Heart left ventricle (tissue), 13 donors: ENCODE results near the gene RASD2.

ENCODE experiments used
- POLR2A ChIP-seq, 2 donors: fragments of 450-650 bp; IDR thresholded peaks; one replicate each; pipeline ENCODE4 v1.6.1; 2017; ENCODE audit warnings: antibody characterized with exemption in 2 of 2, mild to moderate bottlenecking in 2 of 2, moderate library complexity in 2 of 2
- TF ChIP-seq, protein P1 (sequence below), 12 donors: fragments of 200-600 bp; sonication (generic) in 4 of 12; IDR thresholded peaks; one replicate each; pipeline versions ENCODE4 v1.5.0 to v1.8.0; 2018 to 2022; ENCODE audit warnings: antibody characterized with exemption in 12 of 12, mild to moderate bottlenecking in 5 of 12
- donor health status: ischemic (EF 13 %, LVEDD 7.1; RV severe dilation, severe dysfunction).
- donor health status: DM: no; HTN: yes; CAD: no.
- donor health status: DM: no; HTN: no; CAD: no.
- donor health status: ischemic (EF 25% LVEDD 6.9; RV normal size, moderate dysfunction).
- donor health status: ischemic (EF 25% LVEDD 5.7; RV mildly dilated, moderate dysfunction).
- donor health status: ischemic (EF 35%, LVEDD 5.7; RV mildly dilated, moderate dysfunction).
- donor health status: nonischemic (EF 11% LVEDD 7.7; RV severe dilation, severe dysfunction).
- donor health status: DM: yes; HTN: yes; CAD: no.
- donor health status: PGD.
- donor health status: ischemic (EF 29% LVEDD 5.4; RV normal size, mild dysfunction).
- donor health status: nonischemic (EF 23%, LVEDD 6.1; RV moderate dilation, normal function).

DNA sequence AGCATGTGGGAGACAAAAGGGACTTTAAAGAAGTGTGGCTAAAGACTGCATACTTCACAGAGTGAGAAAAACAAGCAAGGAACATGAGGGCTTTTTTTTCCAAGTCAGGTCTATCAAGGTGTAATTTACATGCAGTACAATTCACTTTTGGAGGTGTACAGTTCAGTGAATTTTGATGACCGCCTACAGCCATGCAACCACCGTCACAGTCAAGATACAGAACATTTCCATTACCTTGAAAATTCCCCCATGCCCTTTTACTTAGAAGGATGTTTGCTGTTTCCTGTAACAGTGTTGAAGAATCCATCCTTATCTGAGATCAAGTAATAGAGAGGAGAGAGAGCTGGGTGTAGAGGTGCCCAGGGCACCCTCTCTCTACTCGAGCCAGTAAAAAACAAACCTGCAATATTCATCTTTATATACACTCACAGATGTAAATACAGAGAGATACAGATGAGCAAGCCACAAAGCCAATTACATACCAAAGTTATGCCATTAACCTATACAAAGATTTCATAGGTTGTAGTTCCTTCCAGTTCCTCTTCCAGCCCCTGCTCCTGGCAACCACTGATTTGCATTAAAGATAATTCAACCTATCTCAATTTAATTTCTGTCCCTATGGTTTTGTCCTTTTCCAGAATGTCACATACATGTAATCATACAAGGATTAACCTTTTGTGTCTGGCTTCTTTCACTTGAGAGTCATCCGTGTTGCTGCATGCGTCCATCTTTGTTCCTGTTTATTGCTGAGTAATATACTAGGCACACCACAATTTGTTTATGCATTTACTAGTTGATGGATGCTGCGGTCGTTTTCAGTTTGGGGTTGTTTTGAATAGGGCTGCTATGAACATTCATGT lies 35.0 kb upstream of the RASD2 start:
- TF ChIP-seq, protein P1, sequence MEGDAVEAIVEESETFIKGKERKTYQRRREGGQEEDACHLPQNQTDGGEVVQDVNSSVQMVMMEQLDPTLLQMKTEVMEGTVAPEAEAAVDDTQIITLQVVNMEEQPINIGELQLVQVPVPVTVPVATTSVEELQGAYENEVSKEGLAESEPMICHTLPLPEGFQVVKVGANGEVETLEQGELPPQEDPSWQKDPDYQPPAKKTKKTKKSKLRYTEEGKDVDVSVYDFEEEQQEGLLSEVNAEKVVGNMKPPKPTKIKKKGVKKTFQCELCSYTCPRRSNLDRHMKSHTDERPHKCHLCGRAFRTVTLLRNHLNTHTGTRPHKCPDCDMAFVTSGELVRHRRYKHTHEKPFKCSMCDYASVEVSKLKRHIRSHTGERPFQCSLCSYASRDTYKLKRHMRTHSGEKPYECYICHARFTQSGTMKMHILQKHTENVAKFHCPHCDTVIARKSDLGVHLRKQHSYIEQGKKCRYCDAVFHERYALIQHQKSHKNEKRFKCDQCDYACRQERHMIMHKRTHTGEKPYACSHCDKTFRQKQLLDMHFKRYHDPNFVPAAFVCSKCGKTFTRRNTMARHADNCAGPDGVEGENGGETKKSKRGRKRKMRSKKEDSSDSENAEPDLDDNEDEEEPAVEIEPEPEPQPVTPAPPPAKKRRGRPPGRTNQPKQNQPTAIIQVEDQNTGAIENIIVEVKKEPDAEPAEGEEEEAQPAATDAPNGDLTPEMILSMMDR (IDR thresholded peaks at IDR 0.05) = no peak
- no peak for TF ChIP-seq POLR2A (IDR thresholded peaks at IDR 0.05)
